Psoas muscle (tissue), 8 donors: ENCODE results near the gene AOPEP. TPM values are rescaled to one million over a fixed set of nuclear protein-coding genes. Genes with fewer than 3 reads are reported as not detected.

Experiments
- ATAC-seq, 4 donors: fragments of 200-7000 bp; cut with Tn5 transposase; one replicate each; pipeline ENCODE4 v1.9.1; 2020; ENCODE audit warnings: moderate library complexity in 3 of 4, mild to moderate bottlenecking in 2 of 4
- DNase-seq, 2 donors: peaks; one replicate each; pipeline ENCODE4 v3.0.0-alpha.2; 2020
- H3K27ac ChIP-seq: fragments of 200-600 bp; one replicate; pipeline ENCODE4 v1.8.0; 2022
- H3K27me3 ChIP-seq, 3 donors: fragments of 200-600 bp in 1 of 3; one replicate each; pipeline versions ENCODE4 v1.6.1 to v1.8.0; 2013 to 2022; ENCODE audit warnings: low read length in 2 of 3, mild to moderate bottlenecking in 2 of 3, moderate library complexity in 1 of 3; ENCODE audit not compliant: insufficient read depth in 3 of 3
- H3K36me3 ChIP-seq, 2 donors: fragments of 200-600 bp in 1 of 2; one replicate each; pipeline versions ENCODE4 v1.6.1 to v1.8.0; 2013 to 2022; ENCODE audit warnings: low read depth in 1 of 2, mild to moderate bottlenecking in 1 of 2, moderate library complexity in 1 of 2; ENCODE audit not compliant: insufficient read depth in 1 of 2
- H3K4me1 ChIP-seq: fragments of 200-600 bp; one replicate; pipeline ENCODE4 v1.8.0; 2022
- H3K4me3 ChIP-seq: fragments of 200-600 bp; one replicate; pipeline ENCODE4 v1.8.0; 2022; ENCODE audit warnings: mild to moderate bottlenecking
- H3K9me3 ChIP-seq: fragments of 200-600 bp; one replicate; pipeline ENCODE4 v1.8.0; 2022
- WGBS, 3 donors: extraction: QIAGEN DNeasy Blood & Tissue Kit; methylation state at CpG; one replicate each; pipeline versions ENCODE4 v1.1.6 to v1.1.7; 2013; 5-methylcytosine and 5-hydroxymethylcytosine counted together
- intact Hi-C, 2 donors: fragments of 100-400 bp; cut with DNase I; formaldehyde crosslinking; loops; one replicate each; pipeline versions ENCODE4 v1.11.0 to v1.14.2; 2022
- polyA plus RNA-seq, 3 donors: library from polyadenylated mRNA; stranded (reverse); fragments of 200-250 nt; gene quantifications; one replicate each; pipeline ENCODE4 v1.2.3, GENCODE V29; 2013
- total RNA-seq, 4 donors: library from RNA; stranded (reverse); fragmentation: NEBNext Ultra II Directional in 2 of 4; extraction: Animal tissue kit (Norgen Biotek cat#: 25700) in 2 of 4; gene quantifications; one replicate each; pipeline versions ENCODE4 v1.2.1 to v1.2.4, GENCODE V29; 2021 to 2023
- TF ChIP-seq, protein P1 (sequence below): fragments of 200-600 bp; IDR thresholded peaks from one replicate; pipeline ENCODE4 v1.8.0; 2022; ENCODE audit warnings: antibody characterized with exemption
- donor health status: healthy with polysubstance abuse.
- donor health status: DM: no; HTN: no; CAD: no; lungs with moderate emphysema.
- donor health status: Bipolar disorder and iron deficiency.
- donor health status: healthy.
- donor health status: DM: yes; HTN: yes; CAD: no.
- donor health status: DM: no; HTN: no; CAD: no.
- donor health status: DM: no; HTN: no; CAD: no.
- donor health status: DM: yes; HTN: yes; CAD: no.

AOPEP gene
- total and polyA plus RNA-seq, 7 donors = 46.4 to 96.9 (median 78.6) TPM

DNA sequence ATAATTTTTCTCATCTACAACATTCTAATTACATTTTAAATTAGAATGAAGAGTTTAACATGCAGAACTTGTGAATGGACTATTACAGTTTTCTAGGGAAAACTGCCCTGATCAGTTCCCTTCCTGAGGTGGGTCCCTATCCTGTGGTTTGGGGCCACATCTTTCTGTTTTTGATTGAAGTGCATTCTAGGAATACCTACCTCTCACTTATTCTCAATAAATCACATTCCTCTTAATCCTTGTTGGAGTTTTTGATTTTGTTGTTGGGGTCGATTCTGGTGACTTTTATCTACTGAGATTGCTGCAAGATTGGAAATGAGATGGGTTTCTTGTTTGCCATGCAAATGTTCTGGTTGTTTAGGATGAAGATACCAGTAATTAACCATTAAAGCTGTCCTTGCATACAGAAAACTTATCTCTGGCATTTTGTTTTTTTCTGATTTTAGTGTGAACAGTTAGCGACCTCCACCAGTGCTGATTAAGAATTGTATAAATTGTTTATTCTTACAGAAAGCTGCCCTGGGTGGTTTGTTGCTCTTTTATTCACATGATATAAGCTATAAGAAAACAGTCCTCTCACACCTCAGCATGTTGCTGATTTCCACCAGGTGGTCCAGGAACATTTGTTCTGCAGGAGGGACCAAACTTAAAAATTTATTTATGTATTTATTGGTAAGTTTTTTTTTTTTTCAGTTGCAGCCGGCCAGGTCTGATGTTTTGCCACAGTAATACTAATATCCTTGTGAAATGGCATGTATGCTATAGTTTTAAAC lies 321.1 kb downstream of the AOPEP start:
- intact Hi-C loops = loop anchor here (2.0 to 5.0 kb wide), 2 partner anchors 40 to 41 kb away; no protein-coding TSS in a partner anchor
- ATAC-seq = no peak
- Histone ChIP-seq H3K27ac (peak overlapping the region; percentile 93), H3K4me3 (peak overlapping the region; percentile 74), H3K9me3 (no peaks in the 10 kb centered on the region), H3K36me3 (peaks cover 2 to 7% of the 10 kb centered on the region in 2 donors), H3K27me3 (no peaks in the 10 kb centered on the region), H3K4me1 (peaks cover 69% of the 10 kb centered on the region)
- WGBS, 3 donors = 29 to 38% (median 34%) methylated on average over 3 of the region's 3 CpGs
- TF ChIP-seq, protein P1, sequence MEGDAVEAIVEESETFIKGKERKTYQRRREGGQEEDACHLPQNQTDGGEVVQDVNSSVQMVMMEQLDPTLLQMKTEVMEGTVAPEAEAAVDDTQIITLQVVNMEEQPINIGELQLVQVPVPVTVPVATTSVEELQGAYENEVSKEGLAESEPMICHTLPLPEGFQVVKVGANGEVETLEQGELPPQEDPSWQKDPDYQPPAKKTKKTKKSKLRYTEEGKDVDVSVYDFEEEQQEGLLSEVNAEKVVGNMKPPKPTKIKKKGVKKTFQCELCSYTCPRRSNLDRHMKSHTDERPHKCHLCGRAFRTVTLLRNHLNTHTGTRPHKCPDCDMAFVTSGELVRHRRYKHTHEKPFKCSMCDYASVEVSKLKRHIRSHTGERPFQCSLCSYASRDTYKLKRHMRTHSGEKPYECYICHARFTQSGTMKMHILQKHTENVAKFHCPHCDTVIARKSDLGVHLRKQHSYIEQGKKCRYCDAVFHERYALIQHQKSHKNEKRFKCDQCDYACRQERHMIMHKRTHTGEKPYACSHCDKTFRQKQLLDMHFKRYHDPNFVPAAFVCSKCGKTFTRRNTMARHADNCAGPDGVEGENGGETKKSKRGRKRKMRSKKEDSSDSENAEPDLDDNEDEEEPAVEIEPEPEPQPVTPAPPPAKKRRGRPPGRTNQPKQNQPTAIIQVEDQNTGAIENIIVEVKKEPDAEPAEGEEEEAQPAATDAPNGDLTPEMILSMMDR = no peak
- DNase-seq = no peak

DNA sequence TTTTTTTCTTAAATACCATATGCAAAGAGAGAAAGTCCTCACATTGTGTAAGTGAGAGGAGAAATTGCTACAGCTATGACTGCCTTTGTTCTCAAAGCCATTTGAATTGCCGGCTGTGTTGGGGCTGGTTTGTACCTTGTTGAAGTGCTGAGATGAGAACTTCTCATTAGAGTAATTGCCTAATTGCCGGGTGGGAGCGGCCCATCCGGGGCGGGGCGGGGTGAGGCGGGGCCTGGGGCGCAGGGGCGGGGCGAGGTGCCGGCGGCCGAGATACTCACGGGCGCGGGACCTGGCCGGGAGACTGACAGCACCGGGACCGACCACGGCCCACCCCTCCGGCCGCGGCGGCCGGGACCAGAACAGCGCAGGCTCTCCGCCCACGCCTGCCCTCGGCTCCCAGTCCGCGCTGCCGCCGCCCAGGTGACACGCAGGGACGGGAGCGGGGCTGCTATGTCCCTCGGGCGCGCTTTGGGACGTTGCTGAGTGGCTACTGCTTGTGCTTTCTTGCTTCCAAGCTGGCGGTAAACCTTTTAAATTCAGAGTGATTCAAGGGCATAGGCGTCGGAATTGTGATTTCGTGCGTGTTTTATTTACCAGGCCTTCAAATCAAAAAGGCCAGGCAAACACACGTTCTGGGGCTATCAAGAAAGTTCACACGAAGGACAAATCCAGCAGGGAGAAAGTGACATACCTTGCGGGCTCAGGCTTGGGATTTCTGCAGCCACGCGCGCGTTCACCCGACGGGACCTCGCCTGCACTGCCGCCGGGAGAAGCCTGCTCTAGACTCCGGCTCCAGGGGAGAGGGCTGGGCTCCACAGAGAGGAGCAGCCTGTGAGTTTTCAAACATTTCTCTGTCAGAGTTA lies 322.0 kb downstream of the AOPEP start:
- DNase-seq (peak; percentile 69 to 78), ATAC-seq (peak; percentile 73 to 83 (median 76))
- Histone ChIP-seq H3K27me3 (no peaks in the 10 kb centered on the region), H3K27ac (peak overlapping the region; percentile 93), H3K4me1 (peaks cover 69% of the 10 kb centered on the region), H3K4me3 (peak overlapping the region; percentile 74), H3K36me3 (peaks cover 2 to 11% of the 10 kb centered on the region in 2 donors), H3K9me3 (no peaks in the 10 kb centered on the region)
- intact Hi-C loops = loop anchor here (2.0 to 5.0 kb wide), 2 partner anchors 41 to 42 kb away; no protein-coding TSS in a partner anchor
- WGBS, 3 donors = 2 to 6% (median 2%) methylated on average over 49 to 58 of the region's 58 CpGs
- TF ChIP-seq, protein P1 = no peak

DNA sequence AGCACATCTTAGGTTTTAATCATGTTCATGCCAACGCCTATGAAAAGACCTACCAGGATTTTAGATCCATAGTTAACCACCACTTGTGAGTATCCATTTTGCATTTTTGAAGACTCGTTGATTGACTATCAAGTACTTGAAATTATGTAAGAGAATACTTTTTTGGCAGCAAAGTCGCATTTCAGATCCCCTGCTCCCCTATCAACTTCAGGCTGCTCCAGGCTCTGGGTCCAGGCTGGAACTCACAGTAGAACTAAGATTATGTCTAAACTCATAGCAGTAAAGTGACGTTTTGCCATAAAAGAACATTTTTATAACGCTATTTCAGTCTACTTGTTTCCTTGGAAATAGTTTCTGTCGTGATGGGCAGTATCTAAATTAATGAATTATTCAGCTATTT lies 323.3 kb downstream of the AOPEP start:
- intact Hi-C loops = loop anchor here (2.0 to 5.0 kb wide), 2 partner anchors 42 to 43 kb away; no protein-coding TSS in a partner anchor

More for the DNA sequence above, 323.3 kb downstream of the AOPEP start:
- TF ChIP-seq, protein P1 = no peak
- Histone ChIP-seq H3K4me1 (peaks cover 68% of the 10 kb centered on the region), H3K27me3 (no peaks in the 10 kb centered on the region), H3K36me3 (peaks cover 0 to 7% of the 10 kb centered on the region in 2 donors), H3K27ac (peak overlapping the region; percentile 93), H3K4me3 (peak overlapping the region; percentile 74), H3K9me3 (no peaks in the 10 kb centered on the region)
- 21 to 30% (median 26%) methylated on average over 6 of the region's 6 CpGs for WGBS, 3 donors
- DNase-seq (no peak), ATAC-seq (no peak)
